Measurements from ENCODE around the gene NRTN. TPM values are rescaled to one million over a fixed set of nuclear protein-coding genes. Genes with fewer than 3 reads are reported as not detected.

Gene NRTN
- total RNA-seq, 1 experiment from 2014 or later: 1.9 TPM

DNA sequence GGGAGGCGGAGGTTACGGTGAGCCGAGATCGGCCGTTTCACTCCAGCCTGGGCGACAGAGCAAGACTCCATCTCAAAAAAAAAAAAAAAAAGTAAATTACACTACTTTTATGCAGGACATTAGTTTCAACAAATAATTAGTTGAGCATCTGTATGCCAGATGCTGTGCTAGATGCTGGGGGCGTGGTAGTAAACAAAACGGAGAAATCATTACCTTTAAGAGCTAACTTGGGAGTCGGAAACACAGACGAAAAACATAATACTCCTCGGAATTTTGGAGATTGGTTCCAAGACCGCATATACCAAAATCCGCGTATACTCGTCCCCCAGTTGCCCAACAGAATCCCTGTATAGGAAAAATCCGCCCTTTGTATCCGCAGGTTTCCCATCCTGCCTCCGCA lies 12.6 kb upstream of the NRTN start:
- Histone ChIP-seq H3K4me3 (no peak overlapping the region), H3F3A (ENCODE audit: insufficient read depth, low read depth) (peaks cover 5% of the 10 kb centered on the region; the same call in 1 of the 2 replicates), H3K79me2 (ENCODE audit: low read depth) (peaks cover 10% of the 10 kb centered on the region), H3K9me3 (ENCODE audit: insufficient read depth, low read depth) (no peaks in the 10 kb centered on the region), H3K9me2 (ENCODE audit: insufficient read depth) (no peaks in the 10 kb centered on the region), H4K20me1 (ENCODE audit: insufficient read depth) (0 out of 2 replicates have a peak, but pooled peaks cover 6% of the 10 kb centered on the region), H3K4me2 (no peak overlapping the region), H3K36me3 (ENCODE audit: low read depth) (no peaks in the 10 kb centered on the region), H3K27ac (no peak overlapping the region), H3K4me1 (replicated peaks; ENCODE audit: insufficient read depth) (no peaks in the 10 kb centered on the region), H3K27me3 (ENCODE audit: insufficient read depth, low read depth) (no peaks in the 10 kb centered on the region), H2AFZ (no peak overlapping the region)
- TF ChIP-seq EZH2 (IDR thresholded peaks at IDR 0.05; ENCODE audit: low read depth): no peak
- TF ChIP-seq CTCF (conservative IDR thresholded peaks at IDR 0.05): no peak
- no TSS peak for BruUV-seq (replicated peaks)
- ChIA-PET CTCF (no interaction called here), POLR2A (ENCODE audit: unreplicated experiment) (interaction anchor here (0.7 kb wide), 1 partner anchor 32 kb away, joined by 24 read pairs; no protein-coding TSS in a partner anchor)
- no peak for DNase-seq
- intact Hi-C loops (cut with micrococcal nuclease; ENCODE audit: unreplicated experiment): no loop called here

DNA sequence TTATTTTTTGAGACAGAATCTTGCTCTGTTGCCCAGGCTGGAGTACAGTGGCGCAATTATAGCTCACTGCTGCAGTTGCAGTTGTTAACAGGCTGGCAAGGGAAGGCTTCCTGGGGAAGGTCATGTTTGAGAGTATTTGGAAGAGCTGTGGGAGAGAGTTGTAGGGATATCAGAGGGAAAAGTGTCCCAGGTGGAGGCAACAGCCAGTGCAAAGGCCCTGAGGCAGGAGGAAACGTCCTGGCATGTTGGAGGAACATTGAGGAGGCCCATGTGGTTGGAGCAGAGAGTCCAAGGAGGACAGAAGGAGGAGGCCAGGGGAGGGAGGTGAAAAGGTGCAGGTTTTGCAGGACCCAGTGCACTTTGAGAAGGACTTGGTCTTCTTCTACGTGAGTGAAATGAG lies 11.7 kb upstream of the NRTN start:
- Histone ChIP-seq H3F3A (ENCODE audit: insufficient read depth, low read depth) (peaks cover 5% of the 10 kb centered on the region; the same call in 1 of the 2 replicates), H3K36me3 (ENCODE audit: low read depth) (no peaks in the 10 kb centered on the region), H3K4me3 (no peak overlapping the region), H3K4me2 (no peak overlapping the region), H3K27ac (no peak overlapping the region), H3K9me2 (ENCODE audit: insufficient read depth) (no peaks in the 10 kb centered on the region), H2AFZ (no peak overlapping the region), H3K79me2 (ENCODE audit: low read depth) (peaks cover 10% of the 10 kb centered on the region), H4K20me1 (ENCODE audit: insufficient read depth) (0 out of 2 replicates have a peak, but pooled peaks cover 6% of the 10 kb centered on the region), H3K9me3 (ENCODE audit: insufficient read depth, low read depth) (no peaks in the 10 kb centered on the region), H3K4me1 (replicated peaks; ENCODE audit: insufficient read depth) (no peaks in the 10 kb centered on the region), H3K27me3 (ENCODE audit: insufficient read depth, low read depth) (no peaks in the 10 kb centered on the region)
- DNase-seq: no peak
- CTCF ChIA-PET: interaction anchor here (0.6 kb wide), 1 partner anchor 37 kb away, joined by 5 read pairs; no protein-coding TSS in a partner anchor
- no peak for TF ChIP-seq CTCF (conservative IDR thresholded peaks at IDR 0.05)
- no peak for TF ChIP-seq EZH2 (IDR thresholded peaks at IDR 0.05; ENCODE audit: low read depth)
- intact Hi-C loops (cut with micrococcal nuclease; ENCODE audit: unreplicated experiment): no loop called here
- BruUV-seq (replicated peaks): no TSS peak
- POLR2A ChIA-PET (ENCODE audit: unreplicated experiment): no interaction called here

GRCh38 chr19:5795382-5795919 lies 9.4 kb upstream of the NRTN start:
- Histone ChIP-seq H3K27me3 (ENCODE audit: insufficient read depth, low read depth) (no peaks in the 10 kb centered on the region), H4K20me1 (ENCODE audit: insufficient read depth) (no peaks in the 10 kb centered on the region), H3F3A (ENCODE audit: insufficient read depth, low read depth) (peaks cover 5% of the 10 kb centered on the region; the same call in 1 of the 2 replicates), H3K36me3 (ENCODE audit: low read depth) (no peaks in the 10 kb centered on the region), H3K4me1 (replicated peaks; ENCODE audit: insufficient read depth) (no peaks in the 10 kb centered on the region), H3K9me2 (ENCODE audit: insufficient read depth) (no peaks in the 10 kb centered on the region), H3K9me3 (ENCODE audit: insufficient read depth, low read depth) (no peaks in the 10 kb centered on the region), H3K27ac (no peak overlapping the region), H2AFZ (no peak overlapping the region), H3K4me2 (no peak overlapping the region), H3K79me2 (ENCODE audit: low read depth) (no peaks in the 10 kb centered on the region), H3K4me3 (no peak overlapping the region)
- TF ChIP-seq CTCF (conservative IDR thresholded peaks at IDR 0.05): no peak
- TF ChIP-seq EZH2 (IDR thresholded peaks at IDR 0.05; ENCODE audit: low read depth): no peak
- no peak for DNase-seq
- POLR2A ChIA-PET (ENCODE audit: unreplicated experiment): no interaction called here
- CTCF ChIA-PET: no interaction called here
- intact Hi-C loops (cut with micrococcal nuclease; ENCODE audit: unreplicated experiment): no loop called here
- no TSS peak for BruUV-seq (replicated peaks)
